GM15510 (cell line): ENCODE data around the gene TOGARAM1.
A peak's percentile ranks its signal among the peaks of the same experiment; 100 is the strongest.

ENCODE experiments used
- POLR2A ChIP-seq: IDR thresholded peaks from 3 replicates; pipeline ENCODE4 v1.6.1; 2011; ENCODE audit warnings: borderline replicate concordance; ENCODE audit not compliant: insufficient read length; ENCODE audit errors: extremely low read depth

TOGARAM1 gene, protein sequence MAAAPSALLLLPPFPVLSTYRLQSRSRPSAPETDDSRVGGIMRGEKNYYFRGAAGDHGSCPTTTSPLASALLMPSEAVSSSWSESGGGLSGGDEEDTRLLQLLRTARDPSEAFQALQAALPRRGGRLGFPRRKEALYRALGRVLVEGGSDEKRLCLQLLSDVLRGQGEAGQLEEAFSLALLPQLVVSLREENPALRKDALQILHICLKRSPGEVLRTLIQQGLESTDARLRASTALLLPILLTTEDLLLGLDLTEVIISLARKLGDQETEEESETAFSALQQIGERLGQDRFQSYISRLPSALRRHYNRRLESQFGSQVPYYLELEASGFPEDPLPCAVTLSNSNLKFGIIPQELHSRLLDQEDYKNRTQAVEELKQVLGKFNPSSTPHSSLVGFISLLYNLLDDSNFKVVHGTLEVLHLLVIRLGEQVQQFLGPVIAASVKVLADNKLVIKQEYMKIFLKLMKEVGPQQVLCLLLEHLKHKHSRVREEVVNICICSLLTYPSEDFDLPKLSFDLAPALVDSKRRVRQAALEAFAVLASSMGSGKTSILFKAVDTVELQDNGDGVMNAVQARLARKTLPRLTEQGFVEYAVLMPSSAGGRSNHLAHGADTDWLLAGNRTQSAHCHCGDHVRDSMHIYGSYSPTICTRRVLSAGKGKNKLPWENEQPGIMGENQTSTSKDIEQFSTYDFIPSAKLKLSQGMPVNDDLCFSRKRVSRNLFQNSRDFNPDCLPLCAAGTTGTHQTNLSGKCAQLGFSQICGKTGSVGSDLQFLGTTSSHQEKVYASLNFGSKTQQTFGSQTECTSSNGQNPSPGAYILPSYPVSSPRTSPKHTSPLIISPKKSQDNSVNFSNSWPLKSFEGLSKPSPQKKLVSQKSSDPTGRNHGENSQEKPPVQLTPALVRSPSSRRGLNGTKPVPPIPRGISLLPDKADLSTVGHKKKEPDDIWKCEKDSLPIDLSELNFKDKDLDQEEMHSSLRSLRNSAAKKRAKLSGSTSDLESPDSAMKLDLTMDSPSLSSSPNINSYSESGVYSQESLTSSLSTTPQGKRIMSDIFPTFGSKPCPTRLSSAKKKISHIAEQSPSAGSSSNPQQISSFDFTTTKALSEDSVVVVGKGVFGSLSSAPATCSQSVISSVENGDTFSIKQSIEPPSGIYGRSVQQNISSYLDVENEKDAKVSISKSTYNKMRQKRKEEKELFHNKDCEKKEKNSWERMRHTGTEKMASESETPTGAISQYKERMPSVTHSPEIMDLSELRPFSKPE (N-terminal part only)

DNA sequence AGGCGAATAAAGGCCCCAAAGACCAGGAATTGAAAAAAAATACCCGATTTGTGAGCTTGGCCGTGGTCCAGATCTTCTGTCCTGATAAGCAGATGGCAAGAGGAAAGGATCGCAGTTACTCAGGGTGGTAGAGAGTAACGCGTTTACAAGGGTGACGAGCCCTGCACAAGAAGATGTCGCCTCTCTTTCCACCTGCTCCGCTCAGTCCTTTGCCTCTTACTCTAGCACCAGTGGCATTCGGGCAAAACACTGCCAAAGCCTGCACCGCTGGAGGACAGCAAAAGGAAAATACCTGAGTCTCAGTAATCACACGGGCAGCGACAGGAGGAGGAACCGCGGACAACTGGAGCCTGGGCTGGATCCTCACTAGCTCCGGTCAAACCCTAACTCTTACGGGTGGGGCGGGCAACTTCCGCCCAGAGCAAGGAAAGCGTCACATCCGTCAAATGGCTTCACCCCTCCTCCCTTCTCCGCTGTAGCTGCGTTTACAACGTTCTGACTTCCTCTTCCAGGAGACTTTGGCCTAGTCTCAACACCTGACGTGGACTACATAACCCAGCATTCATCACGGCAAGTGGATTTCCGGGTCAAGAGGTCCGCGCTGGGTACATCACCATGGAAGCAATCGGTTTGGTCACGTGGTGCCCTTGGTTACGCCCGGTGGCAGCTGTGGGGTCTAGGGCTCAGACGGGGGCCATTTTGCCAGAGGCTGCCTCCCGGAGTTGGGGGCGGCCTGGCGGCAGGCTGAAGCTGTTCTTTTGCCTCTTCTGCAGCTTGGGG, at the start of gene TOGARAM1, which contains the start of gene KLHL28:
TSS of gene TOGARAM1 (plus strand) at position 637 of the 780 bp plus-strand sequence. CDS start 232 bp downstream, outside the sequence.
TSS of gene KLHL28 (minus strand) at position 394 of the 780 bp plus-strand sequence. CDS start 16,019 bp downstream, outside the sequence.
- TF ChIP-seq POLR2A = peak; percentile 90

DNA sequence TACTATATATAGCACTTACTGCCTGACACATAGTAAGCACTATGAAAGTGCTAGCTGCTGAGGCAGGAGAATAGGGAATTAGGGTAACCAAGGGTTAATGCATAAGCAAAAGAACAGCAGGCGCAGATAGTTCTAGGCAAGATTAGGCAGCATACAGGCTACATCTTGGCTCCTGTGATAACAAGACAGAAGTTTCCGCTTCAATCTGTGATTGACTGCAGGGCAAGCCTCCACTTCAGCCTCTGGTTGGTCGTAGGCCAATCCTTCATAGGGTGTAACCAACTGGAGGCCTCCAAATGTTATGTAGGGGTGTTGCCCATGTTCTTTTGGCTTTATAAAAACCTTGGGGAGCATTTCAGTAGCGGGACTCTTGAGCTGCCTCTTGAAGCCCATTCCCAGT, 47.1 kb upstream of the TOGARAM1 start:
- no peak for TF ChIP-seq POLR2A

DNA sequence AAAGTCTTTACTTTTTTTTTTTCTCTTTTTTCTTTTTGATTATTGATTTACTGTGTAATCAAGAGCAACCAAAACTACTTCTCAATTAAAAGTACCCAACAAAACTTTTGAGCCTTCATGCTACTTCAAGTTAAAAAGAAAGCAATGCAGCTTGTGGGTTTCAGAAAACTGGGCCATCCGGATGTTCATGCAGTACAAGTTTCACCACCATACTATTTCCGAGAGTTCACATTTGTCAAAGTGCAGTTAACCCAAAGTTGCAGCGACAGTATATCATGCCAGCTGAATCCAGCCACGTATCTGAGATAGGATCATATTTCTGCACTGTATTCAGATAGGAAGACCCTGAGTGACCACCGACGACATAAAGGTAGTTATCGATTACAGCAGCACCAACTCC, 33.2 kb upstream of the TOGARAM1 start:
- TF ChIP-seq POLR2A = no peak

DNA sequence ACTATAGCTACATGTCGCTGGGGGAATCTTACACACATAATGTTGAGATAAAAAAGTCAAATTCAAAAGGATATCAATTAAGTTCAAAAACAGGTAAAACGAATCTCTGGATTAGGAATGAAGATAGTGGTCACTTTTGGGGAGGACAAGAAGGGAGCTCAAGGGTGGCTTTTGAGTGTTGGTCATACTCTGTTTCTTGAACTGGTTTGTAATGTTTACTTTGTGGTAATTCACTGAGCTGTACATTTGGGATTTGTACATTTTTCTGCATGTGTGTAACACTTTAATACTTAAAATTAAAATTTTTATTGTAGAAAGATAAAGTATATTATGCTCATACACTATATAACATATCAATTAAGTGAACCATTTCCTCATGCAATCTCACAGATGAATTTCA, 26.8 kb upstream of the TOGARAM1 start:
- no peak for TF ChIP-seq POLR2A

DNA sequence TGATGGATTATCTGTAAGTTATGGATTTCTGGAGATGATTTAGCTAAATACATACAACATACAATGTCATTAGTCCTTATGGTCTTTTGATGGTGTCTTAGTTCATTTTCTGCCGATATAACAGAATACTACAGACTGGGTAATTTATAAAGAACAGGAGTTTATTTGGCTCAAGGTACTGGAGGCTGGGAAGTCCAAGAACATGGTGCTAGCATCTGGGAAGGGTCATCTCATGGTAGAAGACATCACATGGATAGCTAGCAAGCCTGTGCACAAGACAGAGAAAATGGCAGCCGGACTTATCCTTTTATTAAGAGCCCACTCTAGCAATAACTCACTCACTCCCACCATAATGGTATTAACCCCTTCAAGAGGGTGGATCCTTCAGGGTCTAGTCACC, 24.4 kb upstream of the TOGARAM1 start:
- no peak for TF ChIP-seq POLR2A

DNA sequence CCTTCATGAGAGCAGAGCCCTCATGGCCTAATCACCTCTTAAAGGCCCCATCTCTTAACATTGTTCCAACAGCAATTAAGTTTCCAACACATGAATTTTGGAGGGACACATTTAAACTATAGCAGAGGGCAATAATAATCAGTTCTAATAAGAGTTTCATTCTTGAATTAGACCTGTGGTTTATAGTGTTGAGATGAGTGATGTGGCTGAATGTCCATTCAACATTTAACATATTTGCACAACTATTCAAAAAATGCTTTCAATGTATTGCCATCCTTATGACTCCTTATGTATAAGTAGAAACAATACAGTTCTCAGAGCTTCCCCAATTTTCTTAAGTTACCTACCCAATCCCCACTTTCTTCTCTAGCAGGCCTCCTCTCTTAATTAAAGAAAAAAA, 21.8 kb upstream of the TOGARAM1 start:
- no peak for TF ChIP-seq POLR2A

DNA sequence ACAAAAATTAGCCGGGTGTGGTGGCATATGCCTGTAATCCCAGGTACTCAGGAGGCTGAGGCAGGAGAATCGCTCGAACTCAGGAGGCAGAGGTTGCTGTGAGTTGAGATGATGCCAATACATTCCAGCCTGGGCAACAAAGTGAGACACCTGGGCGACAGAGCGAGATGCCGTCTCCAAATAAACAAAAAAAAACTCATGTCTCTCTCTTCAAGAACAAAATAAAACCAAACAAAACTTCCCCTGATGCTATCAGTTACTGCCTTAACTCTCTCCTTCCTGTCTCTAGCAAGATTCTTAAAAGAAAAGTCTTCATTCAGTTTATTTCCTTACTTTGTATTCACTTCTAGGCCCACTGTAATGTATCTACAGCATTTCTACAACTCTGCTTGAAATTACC, 21.0 kb upstream of the TOGARAM1 start:
- no peak for TF ChIP-seq POLR2A

DNA sequence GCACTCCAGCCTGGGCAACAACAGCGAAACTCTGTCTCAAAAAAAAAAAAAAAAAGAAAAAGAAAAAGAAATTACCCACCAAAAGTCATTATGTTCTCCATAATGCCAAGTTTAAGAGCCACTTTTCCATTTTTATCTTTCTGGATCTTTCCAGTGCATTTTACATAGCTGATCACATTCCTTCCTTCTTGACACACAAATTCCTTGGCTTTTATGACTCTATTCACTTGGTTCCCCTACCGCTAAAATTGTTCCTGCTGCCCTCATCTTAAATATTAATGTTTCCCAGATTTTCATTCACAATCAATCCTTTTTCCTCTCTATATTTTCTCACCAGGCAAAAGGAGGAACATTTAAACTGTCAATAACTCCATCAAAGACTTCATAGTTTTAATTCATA, 20.4 kb upstream of the TOGARAM1 start:
- no peak for TF ChIP-seq POLR2A

DNA sequence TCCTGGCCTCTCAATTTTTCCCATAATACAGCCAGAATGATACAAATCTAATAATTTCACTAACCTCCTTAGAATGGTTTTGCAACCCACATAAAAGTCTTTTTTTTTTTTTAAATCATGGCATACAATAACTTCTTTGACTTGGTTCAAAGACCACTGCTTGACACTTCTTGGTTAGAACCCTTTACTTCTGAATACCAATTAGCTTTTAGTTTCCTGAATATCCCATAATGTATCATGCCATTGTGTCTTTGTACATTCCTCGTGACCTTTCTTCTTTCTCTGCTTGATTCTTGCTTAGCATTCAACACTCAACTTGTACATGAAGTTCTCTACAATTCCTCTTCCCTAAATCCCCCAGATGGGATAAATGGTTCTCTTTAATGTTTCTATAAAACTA, 19.6 kb upstream of the TOGARAM1 start:
- TF ChIP-seq POLR2A = no peak

DNA sequence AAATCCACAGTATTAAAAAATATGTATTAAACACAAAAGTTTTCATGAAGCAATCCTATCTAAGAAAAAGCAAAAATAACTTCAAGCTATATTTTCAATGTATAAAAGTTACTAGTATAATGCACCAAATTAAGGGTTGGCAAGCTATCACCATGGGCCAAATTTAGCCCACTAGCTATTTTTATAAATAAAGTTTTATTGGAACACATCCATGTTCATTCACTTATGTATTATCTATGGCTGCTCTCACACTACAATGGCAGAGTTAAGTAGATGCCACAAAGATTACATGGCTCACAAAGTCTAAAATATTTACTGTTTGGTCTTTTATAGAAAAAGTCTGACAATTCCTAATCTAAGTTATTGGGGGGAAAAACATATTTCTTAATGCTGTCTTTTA, 17.9 kb upstream of the TOGARAM1 start:
- TF ChIP-seq POLR2A = no peak

DNA sequence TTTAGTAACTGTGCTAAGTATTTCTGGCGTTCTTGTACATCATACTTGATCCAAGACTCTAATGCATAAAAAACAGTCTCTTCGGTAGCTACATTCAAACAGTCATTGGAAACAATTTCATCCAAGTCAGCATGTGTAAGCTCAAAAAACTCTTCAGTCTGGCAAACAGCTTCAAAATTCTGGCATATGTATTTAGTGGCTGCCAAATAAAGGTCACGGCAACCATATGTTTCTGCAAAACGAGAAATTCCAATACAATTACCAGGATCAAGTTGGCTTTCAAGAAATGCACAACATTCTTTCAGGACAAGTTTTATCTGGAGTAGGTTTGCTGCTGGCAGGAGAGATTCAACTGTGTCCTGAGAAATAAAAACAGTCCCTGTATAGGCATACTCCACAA, 16.7 kb upstream of the TOGARAM1 start:
- no peak for TF ChIP-seq POLR2A

DNA sequence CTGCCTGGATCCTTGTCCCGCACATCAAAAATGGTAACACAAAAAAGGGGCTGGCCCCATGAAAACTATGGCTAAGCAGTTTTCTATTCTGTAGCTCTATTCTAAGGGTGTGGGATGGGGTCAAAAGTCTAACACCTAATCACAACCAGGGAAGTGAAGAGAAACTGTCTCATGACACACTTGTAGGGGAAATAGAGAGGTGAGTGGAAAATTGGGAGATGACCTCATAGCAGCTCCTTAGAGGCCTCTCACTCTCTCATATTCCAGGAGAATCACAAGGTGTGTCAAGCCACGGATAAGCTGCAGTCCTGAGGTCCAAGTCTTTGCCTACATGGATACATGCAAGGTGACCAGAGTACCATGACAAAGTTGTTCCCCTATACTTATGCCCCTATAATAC, 10.9 kb upstream of the TOGARAM1 start:
- TF ChIP-seq POLR2A = no peak

DNA sequence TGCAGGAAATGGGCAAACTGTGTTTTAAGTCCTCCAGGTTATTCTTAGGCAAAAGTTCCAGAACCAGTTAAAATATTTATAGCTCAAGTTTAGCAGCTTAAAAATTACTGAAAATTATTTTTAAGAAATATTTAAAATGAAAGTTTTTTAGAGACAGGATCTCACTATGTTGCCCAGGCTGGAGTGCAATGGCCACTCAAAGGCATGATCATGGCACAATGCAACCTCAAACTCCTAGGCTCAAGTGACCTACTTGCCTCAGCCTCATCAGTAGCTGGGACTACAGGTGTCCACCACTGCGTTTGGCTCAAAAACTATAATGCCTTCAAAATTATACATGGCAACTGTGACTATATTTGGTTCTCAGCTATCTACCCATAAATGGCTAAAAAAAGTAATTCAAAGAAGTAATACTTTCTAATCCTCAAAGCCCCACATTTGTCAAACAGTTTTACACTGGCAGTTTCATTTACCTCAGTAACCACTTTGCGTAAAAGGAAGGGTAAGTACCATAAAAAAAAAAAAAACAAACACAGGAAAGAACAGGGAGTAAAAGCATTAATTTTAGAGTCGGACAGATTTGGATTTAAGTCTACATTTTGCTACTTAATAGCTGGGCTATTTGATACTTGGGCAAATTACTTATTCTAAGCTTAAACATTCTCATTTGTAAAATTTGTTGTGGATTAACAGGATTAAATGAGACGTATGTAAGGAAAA, 9.4 kb upstream of the TOGARAM1 start:
- no peak for TF ChIP-seq POLR2A

DNA sequence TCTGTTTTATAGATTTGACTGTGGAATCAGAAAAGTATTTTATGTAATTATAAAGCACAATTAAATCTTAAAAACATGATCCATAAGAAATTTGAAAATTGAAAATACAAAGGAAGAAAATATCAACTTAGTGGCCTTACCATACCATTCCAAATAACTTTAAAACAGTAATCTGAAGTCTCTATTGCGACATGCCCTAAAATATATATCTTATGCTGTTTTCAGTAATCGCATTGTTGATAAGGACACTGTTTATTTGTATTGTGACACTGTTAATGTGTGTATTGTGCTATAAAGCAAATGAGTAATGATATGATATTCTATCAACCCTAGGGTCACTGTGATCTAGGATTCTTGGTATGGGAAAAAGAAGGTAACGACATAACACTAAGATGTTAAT, 7.2 kb upstream of the TOGARAM1 start:
- no peak for TF ChIP-seq POLR2A

DNA sequence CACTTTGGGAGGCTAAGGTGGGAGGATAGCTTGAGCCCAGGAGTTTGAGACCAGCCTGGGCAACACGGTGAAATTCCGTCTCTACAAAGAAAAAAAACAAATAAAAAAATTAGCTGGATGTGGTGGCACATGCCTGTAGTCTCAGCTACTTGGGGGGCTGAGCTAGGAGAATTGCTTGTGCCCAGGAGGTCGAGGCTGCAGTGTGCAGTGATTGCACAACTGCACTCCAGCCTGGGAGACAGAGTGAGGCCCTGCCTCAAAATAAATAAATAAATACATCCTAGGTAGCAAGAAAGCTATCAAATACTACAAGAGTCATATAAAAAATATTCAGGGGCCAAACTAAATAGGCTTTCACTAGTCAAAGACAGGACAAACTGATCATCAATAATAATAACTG, 6.5 kb upstream of the TOGARAM1 start:
- TF ChIP-seq POLR2A = no peak
